Measurements from ENCODE around the gene SRSF3. TPM values are rescaled to one million over a fixed set of nuclear protein-coding genes. Genes with fewer than 3 reads are reported as not detected.
"Not testable (repeated sequence)": the region's sequence is repeated elsewhere in the genome, so short reads cannot be mapped to it uniquely, and the experiment has no call there.

SRSF3 gene
- total RNA-seq, 2 donors from 2014 or later: 493 to 536 TPM

GRCh38 chr6:36571122-36572043 is 22.8 kb upstream of the SRSF3 start:
- H3K27ac Mint-ChIP-seq: no peak overlapping the region
- peaks cover 2% of the 10 kb centered on the region for H3K4me1 Mint-ChIP-seq
- H3K36me3 ChIP-seq (ENCODE audit: control insufficient read depth, insufficient read depth, low read length): no peaks in the 10 kb centered on the region
- H3K27me3 Mint-ChIP-seq (ENCODE audit: insufficient read depth): no peaks in the 10 kb centered on the region
- no peak overlapping the region for H3K9ac ChIP-seq (ENCODE audit: extremely low read depth, low read length, poor library complexity, severe bottlenecking)
- no peak overlapping the region for H3K27ac ChIP-seq (ENCODE audit: low read depth, low read length)
- no peak overlapping the region for H3K4me3 Mint-ChIP-seq
- H3K9me3 Mint-ChIP-seq: peaks cover 6% of the 10 kb centered on the region
- WGBS, 2 experiments (ENCODE audit: insufficient coverage in 1 of 2, insufficient read length in 1 of 2): 79 to 94% methylated on average over 2 to 4 of the region's 4 CpGs
- H3K27me3 ChIP-seq (ENCODE audit: control insufficient read depth, insufficient read depth, low read length, poor library complexity, severe bottlenecking): no peaks in the 10 kb centered on the region
- no peaks in the 10 kb centered on the region for H3K36me3 Mint-ChIP-seq (ENCODE audit: low read depth)
- no peaks in the 10 kb centered on the region for H3K9me3 ChIP-seq (ENCODE audit: control insufficient read depth, low read length)
- TF ChIP-seq CTCF (conservative IDR thresholded peaks at IDR 0.05): no peak
- no peak overlapping the region for H3K4me3 ChIP-seq (ENCODE audit: low read length)
- DNase-seq: no peak
- no peaks in the 10 kb centered on the region for H3K4me1 ChIP-seq (ENCODE audit: control insufficient read depth, insufficient read depth, low read length)

GRCh38 chr6:36572353-36573311 is 21.5 kb upstream of the SRSF3 start:
- not testable (repeated sequence) for H3K36me3 ChIP-seq (ENCODE audit: control insufficient read depth, insufficient read depth, low read length); H3K36me3 Mint-ChIP-seq (ENCODE audit: low read depth); H3K27ac ChIP-seq (ENCODE audit: low read depth, low read length); H3K9ac ChIP-seq (ENCODE audit: extremely low read depth, low read length, poor library complexity, severe bottlenecking); H3K27me3 ChIP-seq (ENCODE audit: control insufficient read depth, insufficient read depth, low read length, poor library complexity, severe bottlenecking); DNase-seq; H3K4me3 Mint-ChIP-seq; H3K4me1 Mint-ChIP-seq; H3K9me3 Mint-ChIP-seq; H3K27me3 Mint-ChIP-seq (ENCODE audit: insufficient read depth); H3K27ac Mint-ChIP-seq; H3K9me3 ChIP-seq (ENCODE audit: control insufficient read depth, low read length); H3K4me3 ChIP-seq (ENCODE audit: low read length); H3K4me1 ChIP-seq (ENCODE audit: control insufficient read depth, insufficient read depth, low read length)
- WGBS, 2 experiments (ENCODE audit: insufficient coverage in 1 of 2, insufficient read length in 1 of 2): 94 to 95% methylated on average over 8 to 12 of the region's 12 CpGs

GRCh38 chr6:36574679-36575078 is 19.5 kb upstream of the SRSF3 start:
- Histone ChIP-seq H3K4me3 (ENCODE audit: low read length) (no peak overlapping the region), H3K36me3 (ENCODE audit: control insufficient read depth, insufficient read depth, low read length) (no peaks in the 10 kb centered on the region), H3K4me1 (ENCODE audit: control insufficient read depth, insufficient read depth, low read length) (peaks cover under 1% of the 10 kb centered on the region), H3K27me3 (ENCODE audit: control insufficient read depth, insufficient read depth, low read length, poor library complexity, severe bottlenecking) (no peaks in the 10 kb centered on the region), H3K27ac (ENCODE audit: low read depth, low read length) (no peak overlapping the region), H3K9me3 (ENCODE audit: control insufficient read depth, low read length) (no peaks in the 10 kb centered on the region), H3K9ac (ENCODE audit: extremely low read depth, low read length, poor library complexity, severe bottlenecking) (no peak overlapping the region)
- no peak overlapping the region for H3K27ac Mint-ChIP-seq
- H3K27me3 Mint-ChIP-seq (ENCODE audit: insufficient read depth): no peaks in the 10 kb centered on the region
- no peak for TF ChIP-seq CTCF (conservative IDR thresholded peaks at IDR 0.05)
- H3K36me3 Mint-ChIP-seq (ENCODE audit: low read depth): no peaks in the 10 kb centered on the region
- DNase-seq: no peak
- peaks cover 9% of the 10 kb centered on the region for H3K4me1 Mint-ChIP-seq
- H3K4me3 Mint-ChIP-seq: no peak overlapping the region
- peaks cover 6% of the 10 kb centered on the region for H3K9me3 Mint-ChIP-seq
